ENCODE results near the gene SLC6A6.

DNA sequence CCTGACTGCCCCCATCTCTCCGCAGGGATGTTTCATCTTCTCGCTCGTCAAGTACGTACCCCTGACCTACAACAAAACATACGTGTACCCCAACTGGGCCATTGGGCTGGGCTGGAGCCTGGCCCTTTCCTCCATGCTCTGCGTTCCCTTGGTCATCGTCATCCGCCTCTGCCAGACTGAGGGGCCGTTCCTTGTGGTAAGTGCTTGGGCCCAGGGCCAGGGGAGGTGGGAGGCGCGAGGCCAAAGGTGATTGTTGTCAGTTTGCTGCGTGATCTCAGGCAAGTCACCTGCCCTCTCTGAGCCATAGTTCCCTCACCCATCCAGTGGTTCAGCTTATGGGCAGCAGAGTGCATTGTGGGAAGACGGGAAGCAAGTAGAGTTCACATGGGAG lies 79.2 kb downstream of the SLC6A6 start:
- TF ChIP-seq, protein P1, sequence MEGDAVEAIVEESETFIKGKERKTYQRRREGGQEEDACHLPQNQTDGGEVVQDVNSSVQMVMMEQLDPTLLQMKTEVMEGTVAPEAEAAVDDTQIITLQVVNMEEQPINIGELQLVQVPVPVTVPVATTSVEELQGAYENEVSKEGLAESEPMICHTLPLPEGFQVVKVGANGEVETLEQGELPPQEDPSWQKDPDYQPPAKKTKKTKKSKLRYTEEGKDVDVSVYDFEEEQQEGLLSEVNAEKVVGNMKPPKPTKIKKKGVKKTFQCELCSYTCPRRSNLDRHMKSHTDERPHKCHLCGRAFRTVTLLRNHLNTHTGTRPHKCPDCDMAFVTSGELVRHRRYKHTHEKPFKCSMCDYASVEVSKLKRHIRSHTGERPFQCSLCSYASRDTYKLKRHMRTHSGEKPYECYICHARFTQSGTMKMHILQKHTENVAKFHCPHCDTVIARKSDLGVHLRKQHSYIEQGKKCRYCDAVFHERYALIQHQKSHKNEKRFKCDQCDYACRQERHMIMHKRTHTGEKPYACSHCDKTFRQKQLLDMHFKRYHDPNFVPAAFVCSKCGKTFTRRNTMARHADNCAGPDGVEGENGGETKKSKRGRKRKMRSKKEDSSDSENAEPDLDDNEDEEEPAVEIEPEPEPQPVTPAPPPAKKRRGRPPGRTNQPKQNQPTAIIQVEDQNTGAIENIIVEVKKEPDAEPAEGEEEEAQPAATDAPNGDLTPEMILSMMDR (IDR thresholded peaks at IDR 0.05) = no peak
- no peak for TF ChIP-seq POLR2A (IDR thresholded peaks at IDR 0.05)
- no peak for TF ChIP-seq POLR2AphosphoS5 (IDR thresholded peaks at IDR 0.05)

All from breast epithelium (tissue), 3 donors.